DOHH2 (cell line): ENCODE measurements around the gene JARID2.

Experiments
- CTCF ChIP-seq: fragments of 200-600 bp; sonication (generic); IDR thresholded peaks from one replicate; pipeline ENCODE4 v1.5.1; 2014; ENCODE audit warnings: antibody characterized with exemption, mild to moderate bottlenecking, low read depth, low read length; ENCODE audit not compliant: poor library complexity, severe bottlenecking
- EZH2phosphoT487 ChIP-seq: fragments of 200-600 bp; sonication (generic); IDR thresholded peaks from 2 replicates; pipeline ENCODE4 v1.6.1; 2017; ENCODE audit warnings: borderline replicate concordance, mild to moderate bottlenecking, antibody characterized with exemption, low read length, moderate library complexity, mixed read lengths

GRCh38 chr6:15522427-15522826 is 276.6 kb downstream of the JARID2 start:
- TF ChIP-seq CTCF, result no peak
- no peak for TF ChIP-seq EZH2phosphoT487
